ENCODE results near the gene SLC39A7. TPM values are rescaled to one million over a fixed set of nuclear protein-coding genes. Genes with fewer than 3 reads are reported as not detected.

Gene SLC39A7
- total RNA-seq, 4 donors from 2014 or later = 54.6 to 79.9 (median 66.4) TPM

DNA sequence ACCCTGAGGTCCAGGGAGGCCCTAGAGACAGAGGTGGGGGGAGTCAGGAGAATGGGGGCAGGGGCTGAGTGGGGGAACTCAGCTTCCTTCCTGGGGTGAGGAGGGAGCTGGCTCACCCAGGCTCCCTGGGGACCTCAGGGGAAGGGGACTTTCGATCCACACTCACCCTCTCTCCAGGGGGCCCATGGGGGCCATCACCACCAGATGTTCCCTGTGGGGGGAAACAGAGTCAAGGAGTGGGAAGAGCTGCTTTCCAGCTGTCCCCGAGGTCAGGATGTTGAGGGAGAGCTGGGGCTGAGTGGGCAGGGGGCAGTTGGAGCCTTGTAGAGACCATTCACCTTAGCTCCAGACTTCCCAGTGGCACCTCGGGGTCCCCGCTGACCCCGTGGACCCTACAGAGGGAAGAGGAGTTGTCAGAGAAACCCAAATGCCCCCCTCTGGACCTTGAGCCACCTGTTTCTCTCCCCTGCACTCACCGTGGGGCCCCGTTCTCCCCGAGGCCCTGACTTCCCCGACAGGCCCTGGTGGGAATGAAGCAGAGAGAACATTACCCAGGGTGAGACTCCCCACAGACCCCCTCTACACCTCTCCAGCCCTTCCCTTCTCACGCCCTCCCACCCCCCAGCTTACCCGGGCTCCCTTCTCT, 27.0 kb upstream of the SLC39A7 start:
- no peaks in the 10 kb centered on the region for H3K27me3 ChIP-seq
- H3K4me1 ChIP-seq = no peaks in the 10 kb centered on the region
- WGBS, 2 donors (ENCODE audit: low coverage in 1 of 2) = 46 to 100% methylated on average over 1 to 4 of the region's 11 CpGs
- no peak overlapping the region for H3K27ac ChIP-seq
- TF ChIP-seq EP300 (IDR thresholded peaks at IDR 0.05) (no peak), POLR2A (IDR thresholded peaks at IDR 0.05) (no peak), POLR2AphosphoS5 (IDR thresholded peaks at IDR 0.05) (no peak)
- TF ChIP-seq, protein P1, sequence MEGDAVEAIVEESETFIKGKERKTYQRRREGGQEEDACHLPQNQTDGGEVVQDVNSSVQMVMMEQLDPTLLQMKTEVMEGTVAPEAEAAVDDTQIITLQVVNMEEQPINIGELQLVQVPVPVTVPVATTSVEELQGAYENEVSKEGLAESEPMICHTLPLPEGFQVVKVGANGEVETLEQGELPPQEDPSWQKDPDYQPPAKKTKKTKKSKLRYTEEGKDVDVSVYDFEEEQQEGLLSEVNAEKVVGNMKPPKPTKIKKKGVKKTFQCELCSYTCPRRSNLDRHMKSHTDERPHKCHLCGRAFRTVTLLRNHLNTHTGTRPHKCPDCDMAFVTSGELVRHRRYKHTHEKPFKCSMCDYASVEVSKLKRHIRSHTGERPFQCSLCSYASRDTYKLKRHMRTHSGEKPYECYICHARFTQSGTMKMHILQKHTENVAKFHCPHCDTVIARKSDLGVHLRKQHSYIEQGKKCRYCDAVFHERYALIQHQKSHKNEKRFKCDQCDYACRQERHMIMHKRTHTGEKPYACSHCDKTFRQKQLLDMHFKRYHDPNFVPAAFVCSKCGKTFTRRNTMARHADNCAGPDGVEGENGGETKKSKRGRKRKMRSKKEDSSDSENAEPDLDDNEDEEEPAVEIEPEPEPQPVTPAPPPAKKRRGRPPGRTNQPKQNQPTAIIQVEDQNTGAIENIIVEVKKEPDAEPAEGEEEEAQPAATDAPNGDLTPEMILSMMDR (IDR thresholded peaks at IDR 0.05) = no peak
- H3K9me3 ChIP-seq = no peaks in the 10 kb centered on the region
- no peak for ATAC-seq
- no peak overlapping the region for H3K4me3 ChIP-seq
- no peaks in the 10 kb centered on the region for H3K36me3 ChIP-seq

DNA sequence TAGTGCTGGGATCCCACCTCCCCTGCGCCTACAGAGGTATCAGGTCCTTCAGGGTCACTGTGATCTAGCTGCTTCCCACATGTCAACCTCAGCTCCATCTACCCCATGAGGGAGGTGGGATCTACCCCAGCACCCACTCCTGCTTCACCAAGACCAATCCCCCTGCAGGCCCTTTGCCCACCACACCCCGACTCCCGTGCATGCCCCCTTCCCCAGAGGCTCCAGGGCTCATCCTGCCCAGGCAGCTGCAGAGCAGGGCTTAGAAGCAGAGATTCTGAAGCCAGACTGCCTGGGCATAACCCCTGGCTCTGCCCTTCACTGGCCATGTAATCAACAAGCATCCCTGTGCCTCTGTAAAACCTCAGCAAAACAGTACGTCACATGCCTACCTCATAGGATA, 25.9 kb upstream of the SLC39A7 start:
- no peaks in the 10 kb centered on the region for H3K36me3 ChIP-seq
- WGBS, 2 donors (ENCODE audit: low coverage in 1 of 2) = 100% methylated on average over 1 of the region's 4 CpGs; no CpG with 5 or more reads in 1 of the 2 donors
- no peaks in the 10 kb centered on the region for H3K27me3 ChIP-seq
- TF ChIP-seq EP300 (IDR thresholded peaks at IDR 0.05) = no peak
- TF ChIP-seq, protein P1 (IDR thresholded peaks at IDR 0.05) = no peak
- TF ChIP-seq POLR2AphosphoS5 (IDR thresholded peaks at IDR 0.05) = no peak
- TF ChIP-seq POLR2A (IDR thresholded peaks at IDR 0.05) = no peak
- H3K9me3 ChIP-seq = no peaks in the 10 kb centered on the region
- no peak overlapping the region for H3K27ac ChIP-seq
- ATAC-seq = no peak
- H3K4me1 ChIP-seq = no peaks in the 10 kb centered on the region
- no peak overlapping the region for H3K4me3 ChIP-seq

DNA sequence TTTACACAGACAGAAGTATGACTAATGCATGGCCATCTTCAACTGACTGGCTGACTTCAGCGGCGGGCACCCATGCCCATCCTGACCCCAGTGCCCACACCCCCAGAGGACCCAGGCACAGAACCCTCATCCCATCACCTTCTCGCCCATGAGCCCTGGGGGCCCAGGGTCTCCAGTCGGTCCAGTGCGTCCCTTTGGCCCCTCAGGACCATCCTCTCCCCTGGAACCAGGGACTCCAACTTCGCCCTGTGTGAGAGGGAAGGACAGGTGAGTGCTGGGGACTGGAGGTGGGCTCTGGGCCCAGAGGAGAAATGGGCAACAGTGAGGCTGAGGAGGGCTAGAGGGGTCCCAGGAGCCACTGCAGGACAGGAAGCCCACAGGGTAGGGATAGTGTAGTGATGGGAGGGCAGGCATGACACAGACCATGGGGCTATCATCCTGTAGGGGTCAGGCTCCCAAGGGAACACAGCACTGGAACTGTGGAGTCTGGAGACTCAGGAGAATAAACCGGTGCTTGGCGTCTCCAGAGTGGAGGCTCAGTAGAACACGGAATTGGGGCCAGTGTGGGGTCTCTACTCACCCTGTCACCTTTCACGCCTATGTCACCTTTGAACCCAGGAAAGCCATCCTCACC, 25.1 kb upstream of the SLC39A7 start:
- WGBS, 2 donors (ENCODE audit: low coverage in 1 of 2) = 66% methylated on average over 4 of the region's 10 CpGs; no CpG with 5 or more reads in 1 of the 2 donors
- Histone ChIP-seq H3K9me3 (no peaks in the 10 kb centered on the region), H3K27ac (no peak overlapping the region), H3K4me1 (no peaks in the 10 kb centered on the region), H3K27me3 (no peaks in the 10 kb centered on the region), H3K36me3 (no peaks in the 10 kb centered on the region), H3K4me3 (no peak overlapping the region)
- TF ChIP-seq, protein P1 (IDR thresholded peaks at IDR 0.05) = no peak
- TF ChIP-seq POLR2AphosphoS5 (IDR thresholded peaks at IDR 0.05) = no peak
- no peak for TF ChIP-seq EP300 (IDR thresholded peaks at IDR 0.05)
- no peak for ATAC-seq

DNA sequence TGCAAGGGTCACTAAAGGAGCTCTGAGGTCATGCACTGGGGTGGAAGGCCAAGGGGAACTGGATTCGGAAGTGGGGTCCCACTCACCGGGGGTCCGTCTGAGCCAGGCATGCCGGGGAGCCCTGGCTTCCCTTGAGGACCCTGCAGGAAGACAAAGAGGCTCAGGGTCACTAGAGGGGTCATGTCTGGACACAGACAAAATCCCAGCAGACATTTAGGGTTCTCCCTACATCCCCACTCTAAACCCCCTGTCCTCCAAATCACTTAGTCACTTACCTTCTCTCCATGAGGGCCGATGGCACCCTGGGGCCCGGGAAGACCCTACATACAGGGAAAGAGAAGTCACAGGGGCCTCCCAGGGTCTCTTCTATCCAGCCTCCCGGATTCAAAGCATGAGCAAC, 23.8 kb upstream of the SLC39A7 start:
- no peak for ATAC-seq
- H3K4me1 ChIP-seq = no peaks in the 10 kb centered on the region
- H3K36me3 ChIP-seq = no peaks in the 10 kb centered on the region
- no peak overlapping the region for H3K4me3 ChIP-seq
- H3K9me3 ChIP-seq = no peaks in the 10 kb centered on the region
- no peak overlapping the region for H3K27ac ChIP-seq
- no peaks in the 10 kb centered on the region for H3K27me3 ChIP-seq
- 88% methylated on average over 3 of the region's 7 CpGs for WGBS, 2 donors (ENCODE audit: low coverage in 1 of 2)
- no peak for TF ChIP-seq POLR2A (IDR thresholded peaks at IDR 0.05)
- TF ChIP-seq, protein P1 (IDR thresholded peaks at IDR 0.05) = no peak
- TF ChIP-seq EP300 (IDR thresholded peaks at IDR 0.05) = no peak
- TF ChIP-seq POLR2AphosphoS5 (IDR thresholded peaks at IDR 0.05) = no peak

Data from gastroesophageal sphincter (tissue), 4 donors.